ENCODE results near the gene GNPNAT1.

DNA sequence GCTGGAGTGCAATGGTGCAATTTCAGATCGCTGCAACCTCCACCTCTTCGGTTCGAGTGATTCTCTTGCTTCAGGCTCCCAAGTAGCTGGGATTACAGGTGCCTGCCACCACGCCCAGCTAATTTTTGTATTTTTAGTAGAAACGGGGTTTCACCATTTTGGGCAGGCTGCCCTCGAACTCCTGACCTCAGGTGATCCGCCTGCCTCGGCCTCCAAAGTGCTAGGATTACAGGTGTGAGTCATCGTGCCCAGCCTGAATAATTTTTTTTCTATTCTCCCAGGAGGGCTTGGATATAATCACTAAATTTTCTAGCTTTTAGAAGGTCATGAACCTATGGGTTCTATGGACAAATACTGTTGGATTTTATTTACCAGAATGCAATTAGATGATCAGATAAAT lies 44.7 kb upstream of the GNPNAT1 start:
- TF ChIP-seq, protein P1, sequence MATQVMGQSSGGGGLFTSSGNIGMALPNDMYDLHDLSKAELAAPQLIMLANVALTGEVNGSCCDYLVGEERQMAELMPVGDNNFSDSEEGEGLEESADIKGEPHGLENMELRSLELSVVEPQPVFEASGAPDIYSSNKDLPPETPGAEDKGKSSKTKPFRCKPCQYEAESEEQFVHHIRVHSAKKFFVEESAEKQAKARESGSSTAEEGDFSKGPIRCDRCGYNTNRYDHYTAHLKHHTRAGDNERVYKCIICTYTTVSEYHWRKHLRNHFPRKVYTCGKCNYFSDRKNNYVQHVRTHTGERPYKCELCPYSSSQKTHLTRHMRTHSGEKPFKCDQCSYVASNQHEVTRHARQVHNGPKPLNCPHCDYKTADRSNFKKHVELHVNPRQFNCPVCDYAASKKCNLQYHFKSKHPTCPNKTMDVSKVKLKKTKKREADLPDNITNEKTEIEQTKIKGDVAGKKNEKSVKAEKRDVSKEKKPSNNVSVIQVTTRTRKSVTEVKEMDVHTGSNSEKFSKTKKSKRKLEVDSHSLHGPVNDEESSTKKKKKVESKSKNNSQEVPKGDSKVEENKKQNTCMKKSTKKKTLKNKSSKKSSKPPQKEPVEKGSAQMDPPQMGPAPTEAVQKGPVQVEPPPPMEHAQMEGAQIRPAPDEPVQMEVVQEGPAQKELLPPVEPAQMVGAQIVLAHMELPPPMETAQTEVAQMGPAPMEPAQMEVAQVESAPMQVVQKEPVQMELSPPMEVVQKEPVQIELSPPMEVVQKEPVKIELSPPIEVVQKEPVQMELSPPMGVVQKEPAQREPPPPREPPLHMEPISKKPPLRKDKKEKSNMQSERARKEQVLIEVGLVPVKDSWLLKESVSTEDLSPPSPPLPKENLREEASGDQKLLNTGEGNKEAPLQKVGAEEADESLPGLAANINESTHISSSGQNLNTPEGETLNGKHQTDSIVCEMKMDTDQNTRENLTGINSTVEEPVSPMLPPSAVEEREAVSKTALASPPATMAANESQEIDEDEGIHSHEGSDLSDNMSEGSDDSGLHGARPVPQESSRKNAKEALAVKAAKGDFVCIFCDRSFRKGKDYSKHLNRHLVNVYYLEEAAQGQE (IDR thresholded peaks at IDR 0.05; ENCODE audit: insufficient replicate concordance, low read depth), result no peak
- TF ChIP-seq CTCF (IDR thresholded peaks at IDR 0.05; ENCODE audit: insufficient read depth, low read length) (no peak), POLR2AphosphoS5 (IDR thresholded peaks at IDR 0.05; ENCODE audit: low read depth) (no peak), GABPA (IDR thresholded peaks at IDR 0.05; ENCODE audit: low read depth) (no peak), SPI1 (IDR thresholded peaks at IDR 0.05; ENCODE audit: borderline replicate concordance, low read depth) (no peak)

Measured in HL-60 (cell line).